HepG2 (cell line): ENCODE measurements around the gene GPR17. TPM values are rescaled to one million over a fixed set of nuclear protein-coding genes. Genes with fewer than 3 reads are reported as not detected.

Source experiments
- AGO1 ChIP-seq: fragments of 200-400 bp; formaldehyde crosslinking; IDR thresholded peaks from 2 replicates; pipeline ENCODE4 v1.6.1; 2017; ENCODE audit warnings: mild to moderate bottlenecking, low read depth, low read length, moderate library complexity; ENCODE audit not compliant: poor library complexity, severe bottlenecking
- DZIP1 ChIP-seq: sonication (generic); formaldehyde crosslinking; IDR thresholded peaks from 2 replicates; pipeline ENCODE4 v1.5.0; 2020; ENCODE audit warnings: mild to moderate bottlenecking, missing genetic modification reagents
- HDAC6 ChIP-seq: fragments of 200-600 bp; sonication (generic); IDR thresholded peaks from 2 replicates; pipeline ENCODE4 v1.7.0; 2017; ENCODE audit warnings: mild to moderate bottlenecking, antibody characterized with exemption, low read length, low read depth
- HMG20B ChIP-seq: conservative IDR thresholded peaks from 2 replicates; pipeline ENCODE4 v1.6.1; 2016; ENCODE audit warnings: missing genetic modification reagents, missing compliant biosample characterization
- HMGA1 ChIP-seq: sonication (generic); formaldehyde crosslinking; conservative IDR thresholded peaks from 2 replicates; pipeline ENCODE4 v1.4.0; 2020; ENCODE audit warnings: missing genetic modification reagents
- KDM3A ChIP-seq: IDR thresholded peaks from 2 replicates; pipeline ENCODE4 v1.6.1; 2018; ENCODE audit warnings: low read depth, missing compliant biosample characterization
- MAFF ChIP-seq: IDR thresholded peaks from 2 replicates; pipeline ENCODE4 v1.6.1; 2011; ENCODE audit warnings: low read depth, low read length, improper control_type of control experiment
- MIER3 ChIP-seq: IDR thresholded peaks from 2 replicates; pipeline ENCODE4 v1.6.1; 2016; ENCODE audit warnings: missing compliant biosample characterization, borderline replicate concordance
- MTA1 ChIP-seq: sonication (generic); formaldehyde crosslinking; IDR thresholded peaks from 2 replicates; pipeline ENCODE4 v1.4.0; 2020; ENCODE audit warnings: missing genetic modification reagents, mild to moderate bottlenecking, borderline replicate concordance
- ZBTB25 ChIP-seq: IDR thresholded peaks from 2 replicates; pipeline ENCODE4 v1.6.1; 2018; ENCODE audit warnings: missing genetic modification reagents
- ZNF350 ChIP-seq: sonication (generic); formaldehyde crosslinking; IDR thresholded peaks from 2 replicates; pipeline ENCODE4 v1.4.0; 2020; ENCODE audit warnings: mild to moderate bottlenecking, low read depth, missing genetic modification reagents, borderline replicate concordance
- ZNF562 ChIP-seq: sonication (generic); formaldehyde crosslinking; IDR thresholded peaks from 2 replicates; pipeline ENCODE4 v1.8.0; 2022; ENCODE audit warnings: missing genetic modification reagents, borderline replicate concordance
- ZNF567 ChIP-seq: sonication (generic); formaldehyde crosslinking; IDR thresholded peaks from 2 replicates; pipeline ENCODE4 v1.8.1; 2023; ENCODE audit warnings: mild to moderate bottlenecking, missing genetic modification reagents, borderline replicate concordance
- ZNF691 ChIP-seq: sonication (generic); formaldehyde crosslinking; IDR thresholded peaks from 2 replicates; pipeline ENCODE4 v1.4.0; 2020; ENCODE audit warnings: missing genetic modification reagents, low read depth, mild to moderate bottlenecking, borderline replicate concordance
- ZNF724P ChIP-seq: sonication (generic); formaldehyde crosslinking; IDR thresholded peaks from 2 replicates; pipeline ENCODE4 v1.8.0; 2022; ENCODE audit warnings: missing genetic modification reagents, borderline replicate concordance
- polyA plus RNA-seq, 8 experiments: library from polyadenylated mRNA; depleted of rRNA in 3 of 8; stranded (reverse) in 7 of 8; unstranded in 1 of 8; fragments of >200 nt; fragmentation: Illumina TruSeq in 4 of 8; extraction: Trizol in 4 of 8; gene quantifications; 2 replicates each; pipeline versions ENCODE4 v1.2.1 to v1.2.3, GENCODE V29; 2011 to 2016; ENCODE audit warnings: low read depth in 4 of 8, missing spikeins in 1 of 8, mixed read lengths in 1 of 8; ENCODE audit not compliant: insufficient read depth in 1 of 8
- total RNA-seq, 5 experiments: library from RNA; depleted of rRNA; stranded (reverse); fragments of >200 nt; fragmentation: Illumina TruSeq; extraction: Trizol; gene quantifications; 2 replicates each; pipeline ENCODE4 v1.2.3, GENCODE V29; 2016; ENCODE audit warnings: low read depth in 1 of 5
- TF ChIP-seq, protein P1 (sequence below): sonication (generic); formaldehyde crosslinking; IDR thresholded peaks from 2 replicates; pipeline ENCODE4 v1.5.0; 2020; ENCODE audit warnings: mild to moderate bottlenecking, missing genetic modification reagents
- TF ChIP-seq, protein P2 (sequence below): sonication (generic); formaldehyde crosslinking; IDR thresholded peaks from 2 replicates; pipeline ENCODE4 v1.5.0; 2020; ENCODE audit warnings: mild to moderate bottlenecking, missing genetic modification reagents
- TF ChIP-seq, protein P3 (sequence below): IDR thresholded peaks from 2 replicates; pipeline ENCODE4 v1.6.1; 2016; ENCODE audit warnings: low read depth, control low read depth

Gene GPR17
- total and polyA plus RNA-seq, 2 of the 13 experiments (the other 11 are each of a cell fraction or from before 2014, with no cell fraction given), result not detected

GRCh38 chr2:127701193-127701650 lies 55.3 kb downstream of the GPR17 start, which contains the start of gene SFT2D3 (continued):
- TF ChIP-seq ZNF562 (peak; percentile 80), ZBTB25 (peak; percentile 85), ZNF567 (CRISPR knock-in tag) (no peak), HDAC6 (no peak), MIER3 (peak; percentile 67; the same call in 1 of the 2 replicates), HMGA1 (CRISPR knock-in tag) (no peak), MTA1 (CRISPR knock-in tag) (no peak; the same call in 1 of the 2 replicates), ZNF724P (peak; percentile 69; the same call in 1 of the 2 replicates), ZNF350 (CRISPR knock-in tag) (peak; percentile 95), HMG20B (CRISPR knock-in tag) (0 out of 2 replicates have a peak, but pooled peaks have one; percentile 31), KDM3A (peak; percentile 55; the same call in 1 of the 2 replicates), ZNF691 (CRISPR knock-in tag) (no peak; the same call in 1 of the 2 replicates), DZIP1 (CRISPR knock-in tag) (no peak), MAFF (0 out of 2 replicates have a peak, but pooled peaks have one; percentile 7), AGO1 (peak; percentile 44)
- TF ChIP-seq, protein P1, sequence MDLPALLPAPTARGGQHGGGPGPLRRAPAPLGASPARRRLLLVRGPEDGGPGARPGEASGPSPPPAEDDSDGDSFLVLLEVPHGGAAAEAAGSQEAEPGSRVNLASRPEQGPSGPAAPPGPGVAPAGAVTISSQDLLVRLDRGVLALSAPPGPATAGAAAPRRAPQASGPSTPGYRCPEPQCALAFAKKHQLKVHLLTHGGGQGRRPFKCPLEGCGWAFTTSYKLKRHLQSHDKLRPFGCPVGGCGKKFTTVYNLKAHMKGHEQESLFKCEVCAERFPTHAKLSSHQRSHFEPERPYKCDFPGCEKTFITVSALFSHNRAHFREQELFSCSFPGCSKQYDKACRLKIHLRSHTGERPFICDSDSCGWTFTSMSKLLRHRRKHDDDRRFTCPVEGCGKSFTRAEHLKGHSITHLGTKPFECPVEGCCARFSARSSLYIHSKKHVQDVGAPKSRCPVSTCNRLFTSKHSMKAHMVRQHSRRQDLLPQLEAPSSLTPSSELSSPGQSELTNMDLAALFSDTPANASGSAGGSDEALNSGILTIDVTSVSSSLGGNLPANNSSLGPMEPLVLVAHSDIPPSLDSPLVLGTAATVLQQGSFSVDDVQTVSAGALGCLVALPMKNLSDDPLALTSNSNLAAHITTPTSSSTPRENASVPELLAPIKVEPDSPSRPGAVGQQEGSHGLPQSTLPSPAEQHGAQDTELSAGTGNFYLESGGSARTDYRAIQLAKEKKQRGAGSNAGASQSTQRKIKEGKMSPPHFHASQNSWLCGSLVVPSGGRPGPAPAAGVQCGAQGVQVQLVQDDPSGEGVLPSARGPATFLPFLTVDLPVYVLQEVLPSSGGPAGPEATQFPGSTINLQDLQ (CRISPR knock-in tag), result 0 out of 2 replicates have a peak, but pooled peaks have one; percentile 1
- TF ChIP-seq, protein P2, sequence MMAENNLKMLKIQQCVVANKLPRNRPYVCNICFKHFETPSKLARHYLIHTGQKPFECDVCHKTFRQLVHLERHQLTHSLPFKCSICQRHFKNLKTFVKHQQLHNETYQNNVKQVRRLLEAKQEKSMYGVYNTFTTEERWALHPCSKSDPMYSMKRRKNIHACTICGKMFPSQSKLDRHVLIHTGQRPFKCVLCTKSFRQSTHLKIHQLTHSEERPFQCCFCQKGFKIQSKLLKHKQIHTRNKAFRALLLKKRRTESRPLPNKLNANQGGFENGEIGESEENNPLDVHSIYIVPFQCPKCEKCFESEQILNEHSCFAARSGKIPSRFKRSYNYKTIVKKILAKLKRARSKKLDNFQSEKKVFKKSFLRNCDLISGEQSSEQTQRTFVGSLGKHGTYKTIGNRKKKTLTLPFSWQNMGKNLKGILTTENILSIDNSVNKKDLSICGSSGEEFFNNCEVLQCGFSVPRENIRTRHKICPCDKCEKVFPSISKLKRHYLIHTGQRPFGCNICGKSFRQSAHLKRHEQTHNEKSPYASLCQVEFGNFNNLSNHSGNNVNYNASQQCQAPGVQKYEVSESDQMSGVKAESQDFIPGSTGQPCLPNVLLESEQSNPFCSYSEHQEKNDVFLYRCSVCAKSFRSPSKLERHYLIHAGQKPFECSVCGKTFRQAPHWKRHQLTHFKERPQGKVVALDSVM (CRISPR knock-in tag), result peak; percentile 73
- TF ChIP-seq, protein P3, sequence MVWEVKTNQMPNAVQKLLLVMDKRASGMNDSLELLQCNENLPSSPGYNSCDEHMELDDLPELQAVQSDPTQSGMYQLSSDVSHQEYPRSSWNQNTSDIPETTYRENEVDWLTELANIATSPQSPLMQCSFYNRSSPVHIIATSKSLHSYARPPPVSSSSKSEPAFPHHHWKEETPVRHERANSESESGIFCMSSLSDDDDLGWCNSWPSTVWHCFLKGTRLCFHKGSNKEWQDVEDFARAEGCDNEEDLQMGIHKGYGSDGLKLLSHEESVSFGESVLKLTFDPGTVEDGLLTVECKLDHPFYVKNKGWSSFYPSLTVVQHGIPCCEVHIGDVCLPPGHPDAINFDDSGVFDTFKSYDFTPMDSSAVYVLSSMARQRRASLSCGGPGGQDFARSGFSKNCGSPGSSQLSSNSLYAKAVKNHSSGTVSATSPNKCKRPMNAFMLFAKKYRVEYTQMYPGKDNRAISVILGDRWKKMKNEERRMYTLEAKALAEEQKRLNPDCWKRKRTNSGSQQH (CRISPR knock-in tag), result peak; percentile 90
